ENCODE measurements around the gene TMEM9. TPM values are rescaled to one million over a fixed set of nuclear protein-coding genes. Genes with fewer than 3 reads are reported as not detected.

Gene TMEM9
- total and polyA plus RNA-seq, 9 of the 15 experiments (the other 6 are each of a cell fraction or from before 2014, with no cell fraction given) = 30.4 to 107 (median 67.6) TPM

DNA sequence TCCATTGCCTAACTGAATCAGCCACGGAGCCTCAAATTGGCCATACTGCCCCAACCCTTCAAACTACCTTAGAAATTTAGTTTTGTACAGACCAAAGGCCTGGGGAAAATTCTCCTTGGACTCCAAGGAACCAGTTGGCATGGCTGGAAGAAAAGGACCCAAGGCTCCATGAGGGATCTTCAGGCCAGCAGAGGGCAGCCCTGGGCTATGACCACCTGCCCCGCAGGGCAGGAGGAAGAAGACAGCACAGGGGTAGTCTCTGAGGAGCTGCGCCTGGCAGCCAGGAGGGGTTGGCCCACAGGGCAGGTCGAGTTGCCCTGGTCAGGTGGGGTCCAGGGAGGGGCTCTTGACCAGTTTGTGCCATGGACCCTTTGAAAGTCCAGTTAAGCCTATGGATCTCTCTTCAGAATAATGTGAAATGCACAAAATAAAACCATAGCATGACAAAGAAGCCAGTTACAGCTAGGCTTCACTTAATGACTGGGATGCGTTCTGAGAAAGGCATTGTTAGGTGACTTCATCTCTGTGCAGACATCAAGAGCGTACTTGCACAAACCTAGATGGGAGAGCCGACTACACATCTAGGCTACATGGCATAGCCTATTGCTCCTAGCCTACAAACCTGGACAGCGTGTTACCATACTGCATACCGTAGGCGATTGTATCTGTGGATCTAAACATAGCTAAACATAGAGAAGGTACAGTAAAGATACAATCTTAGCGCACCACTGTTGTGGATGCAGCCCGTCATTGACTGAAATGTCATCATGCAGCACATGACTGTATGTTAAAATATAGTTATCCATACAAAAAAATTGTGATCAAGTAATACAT, 68.2 kb downstream of the TMEM9 start (continued):
- TF ChIP-seq, protein P1, sequence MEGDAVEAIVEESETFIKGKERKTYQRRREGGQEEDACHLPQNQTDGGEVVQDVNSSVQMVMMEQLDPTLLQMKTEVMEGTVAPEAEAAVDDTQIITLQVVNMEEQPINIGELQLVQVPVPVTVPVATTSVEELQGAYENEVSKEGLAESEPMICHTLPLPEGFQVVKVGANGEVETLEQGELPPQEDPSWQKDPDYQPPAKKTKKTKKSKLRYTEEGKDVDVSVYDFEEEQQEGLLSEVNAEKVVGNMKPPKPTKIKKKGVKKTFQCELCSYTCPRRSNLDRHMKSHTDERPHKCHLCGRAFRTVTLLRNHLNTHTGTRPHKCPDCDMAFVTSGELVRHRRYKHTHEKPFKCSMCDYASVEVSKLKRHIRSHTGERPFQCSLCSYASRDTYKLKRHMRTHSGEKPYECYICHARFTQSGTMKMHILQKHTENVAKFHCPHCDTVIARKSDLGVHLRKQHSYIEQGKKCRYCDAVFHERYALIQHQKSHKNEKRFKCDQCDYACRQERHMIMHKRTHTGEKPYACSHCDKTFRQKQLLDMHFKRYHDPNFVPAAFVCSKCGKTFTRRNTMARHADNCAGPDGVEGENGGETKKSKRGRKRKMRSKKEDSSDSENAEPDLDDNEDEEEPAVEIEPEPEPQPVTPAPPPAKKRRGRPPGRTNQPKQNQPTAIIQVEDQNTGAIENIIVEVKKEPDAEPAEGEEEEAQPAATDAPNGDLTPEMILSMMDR (IDR thresholded peaks at IDR 0.05 in 2 of 3, conservative IDR thresholded peaks at IDR 0.05 in 1 of 3; ENCODE audit: insufficient read depth in 2 of 3, low read depth in 1 of 3, low read length in 3 of 3) = peak; percentile 82 to 91 (median 84)
- TF ChIP-seq ESRRB (CRISPR knock-in tag; IDR thresholded peaks at IDR 0.05; ENCODE audit: borderline replicate concordance) = no peak
- TF ChIP-seq RAD21 (CRISPR knock-in tag; conservative IDR thresholded peaks at IDR 0.05 in 1 of 2, IDR thresholded peaks at IDR 0.05 in 1 of 2) = peak; percentile 74 to 88
- TF ChIP-seq RBM34 (IDR thresholded peaks at IDR 0.05; ENCODE audit: borderline replicate concordance, insufficient read depth, low read length) = no peak
- 0 out of 4 replicates have a peak, but pooled peaks of 1 of the 2 experiments have one; percentile 36 for TF ChIP-seq RCOR1 (IDR thresholded peaks at IDR 0.05; ENCODE audit: borderline replicate concordance in 1 of 2, low read depth in 2 of 2, low read length in 2 of 2)
- peak in 1 of 2 experiments; percentile 12 for TF ChIP-seq E2F6 (IDR thresholded peaks at IDR 0.05; ENCODE audit: borderline replicate concordance in 1 of 2, extremely low read depth in 1 of 2, insufficient read depth in 1 of 2, insufficient read length in 1 of 2, low read depth in 1 of 2, low read length in 1 of 2, poor library complexity in 1 of 2, severe bottlenecking in 1 of 2)
- no peak for TF ChIP-seq KDM1A (IDR thresholded peaks at IDR 0.05)
- no peak for TF ChIP-seq SMARCE1 (IDR thresholded peaks at IDR 0.05)
- TF ChIP-seq ZFP36 (IDR thresholded peaks at IDR 0.05; ENCODE audit: low read depth, low read length, partially characterized antibody) = peak; percentile 20
- 0 out of 4 replicates have a peak, but pooled peaks of 1 of the 2 experiments have one; percentile 8 for TF ChIP-seq NRF1 (conservative IDR thresholded peaks at IDR 0.05 in 1 of 2, IDR thresholded peaks at IDR 0.05 in 1 of 2)
- TF ChIP-seq, protein P2, sequence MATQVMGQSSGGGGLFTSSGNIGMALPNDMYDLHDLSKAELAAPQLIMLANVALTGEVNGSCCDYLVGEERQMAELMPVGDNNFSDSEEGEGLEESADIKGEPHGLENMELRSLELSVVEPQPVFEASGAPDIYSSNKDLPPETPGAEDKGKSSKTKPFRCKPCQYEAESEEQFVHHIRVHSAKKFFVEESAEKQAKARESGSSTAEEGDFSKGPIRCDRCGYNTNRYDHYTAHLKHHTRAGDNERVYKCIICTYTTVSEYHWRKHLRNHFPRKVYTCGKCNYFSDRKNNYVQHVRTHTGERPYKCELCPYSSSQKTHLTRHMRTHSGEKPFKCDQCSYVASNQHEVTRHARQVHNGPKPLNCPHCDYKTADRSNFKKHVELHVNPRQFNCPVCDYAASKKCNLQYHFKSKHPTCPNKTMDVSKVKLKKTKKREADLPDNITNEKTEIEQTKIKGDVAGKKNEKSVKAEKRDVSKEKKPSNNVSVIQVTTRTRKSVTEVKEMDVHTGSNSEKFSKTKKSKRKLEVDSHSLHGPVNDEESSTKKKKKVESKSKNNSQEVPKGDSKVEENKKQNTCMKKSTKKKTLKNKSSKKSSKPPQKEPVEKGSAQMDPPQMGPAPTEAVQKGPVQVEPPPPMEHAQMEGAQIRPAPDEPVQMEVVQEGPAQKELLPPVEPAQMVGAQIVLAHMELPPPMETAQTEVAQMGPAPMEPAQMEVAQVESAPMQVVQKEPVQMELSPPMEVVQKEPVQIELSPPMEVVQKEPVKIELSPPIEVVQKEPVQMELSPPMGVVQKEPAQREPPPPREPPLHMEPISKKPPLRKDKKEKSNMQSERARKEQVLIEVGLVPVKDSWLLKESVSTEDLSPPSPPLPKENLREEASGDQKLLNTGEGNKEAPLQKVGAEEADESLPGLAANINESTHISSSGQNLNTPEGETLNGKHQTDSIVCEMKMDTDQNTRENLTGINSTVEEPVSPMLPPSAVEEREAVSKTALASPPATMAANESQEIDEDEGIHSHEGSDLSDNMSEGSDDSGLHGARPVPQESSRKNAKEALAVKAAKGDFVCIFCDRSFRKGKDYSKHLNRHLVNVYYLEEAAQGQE (IDR thresholded peaks at IDR 0.05; ENCODE audit: borderline replicate concordance) = peak; percentile 67; the same call in 1 of the 2 replicates
- TF ChIP-seq, protein P2 (CRISPR knock-in tag; IDR thresholded peaks at IDR 0.05; ENCODE audit: low read depth) = no peak
- TF ChIP-seq SIN3A (IDR thresholded peaks at IDR 0.05; ENCODE audit: borderline replicate concordance in 2 of 2, control insufficient read depth in 1 of 2, low read depth in 2 of 2, low read length in 2 of 2) = no peak
- TF ChIP-seq ARID2 (IDR thresholded peaks at IDR 0.05) = no peak

All from K562 (cell line).